ENCODE results near the gene PLXDC1. TPM values are rescaled to one million over a fixed set of nuclear protein-coding genes. Genes with fewer than 3 reads are reported as not detected.

The PLXDC1 gene
- total and polyA plus RNA-seq, 2 of the 13 experiments (the other 11 are each of a cell fraction or from before 2014, with no cell fraction given) = not detected

- TF ChIP-seq, protein P1, sequence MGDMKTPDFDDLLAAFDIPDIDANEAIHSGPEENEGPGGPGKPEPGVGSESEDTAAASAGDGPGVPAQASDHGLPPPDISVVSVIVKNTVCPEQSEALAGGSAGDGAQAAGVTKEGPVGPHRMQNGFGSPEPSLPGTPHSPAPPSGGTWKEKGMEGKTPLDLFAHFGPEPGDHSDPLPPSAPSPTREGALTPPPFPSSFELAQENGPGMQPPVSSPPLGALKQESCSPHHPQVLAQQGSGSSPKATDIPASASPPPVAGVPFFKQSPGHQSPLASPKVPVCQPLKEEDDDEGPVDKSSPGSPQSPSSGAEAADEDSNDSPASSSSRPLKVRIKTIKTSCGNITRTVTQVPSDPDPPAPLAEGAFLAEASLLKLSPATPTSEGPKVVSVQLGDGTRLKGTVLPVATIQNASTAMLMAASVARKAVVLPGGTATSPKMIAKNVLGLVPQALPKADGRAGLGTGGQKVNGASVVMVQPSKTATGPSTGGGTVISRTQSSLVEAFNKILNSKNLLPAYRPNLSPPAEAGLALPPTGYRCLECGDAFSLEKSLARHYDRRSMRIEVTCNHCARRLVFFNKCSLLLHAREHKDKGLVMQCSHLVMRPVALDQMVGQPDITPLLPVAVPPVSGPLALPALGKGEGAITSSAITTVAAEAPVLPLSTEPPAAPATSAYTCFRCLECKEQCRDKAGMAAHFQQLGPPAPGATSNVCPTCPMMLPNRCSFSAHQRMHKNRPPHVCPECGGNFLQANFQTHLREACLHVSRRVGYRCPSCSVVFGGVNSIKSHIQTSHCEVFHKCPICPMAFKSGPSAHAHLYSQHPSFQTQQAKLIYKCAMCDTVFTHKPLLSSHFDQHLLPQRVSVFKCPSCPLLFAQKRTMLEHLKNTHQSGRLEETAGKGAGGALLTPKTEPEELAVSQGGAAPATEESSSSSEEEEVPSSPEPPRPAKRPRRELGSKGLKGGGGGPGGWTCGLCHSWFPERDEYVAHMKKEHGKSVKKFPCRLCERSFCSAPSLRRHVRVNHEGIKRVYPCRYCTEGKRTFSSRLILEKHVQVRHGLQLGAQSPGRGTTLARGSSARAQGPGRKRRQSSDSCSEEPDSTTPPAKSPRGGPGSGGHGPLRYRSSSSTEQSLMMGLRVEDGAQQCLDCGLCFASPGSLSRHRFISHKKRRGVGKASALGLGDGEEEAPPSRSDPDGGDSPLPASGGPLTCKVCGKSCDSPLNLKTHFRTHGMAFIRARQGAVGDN (CRISPR knock-in tag; IDR thresholded peaks at IDR 0.05) = 0 out of 2 replicates have a peak, but pooled peaks have one; percentile 24
- TF ChIP-seq ZNF468 (CRISPR knock-in tag; IDR thresholded peaks at IDR 0.05) (no peak), CHD2 (IDR thresholded peaks at IDR 0.05; ENCODE audit: low read depth, low read length) (no peak)
Observed at GRCh38 chr17:39165178-39165840, 13.9 kb upstream of the PLXDC1 start (continued).

DNA sequence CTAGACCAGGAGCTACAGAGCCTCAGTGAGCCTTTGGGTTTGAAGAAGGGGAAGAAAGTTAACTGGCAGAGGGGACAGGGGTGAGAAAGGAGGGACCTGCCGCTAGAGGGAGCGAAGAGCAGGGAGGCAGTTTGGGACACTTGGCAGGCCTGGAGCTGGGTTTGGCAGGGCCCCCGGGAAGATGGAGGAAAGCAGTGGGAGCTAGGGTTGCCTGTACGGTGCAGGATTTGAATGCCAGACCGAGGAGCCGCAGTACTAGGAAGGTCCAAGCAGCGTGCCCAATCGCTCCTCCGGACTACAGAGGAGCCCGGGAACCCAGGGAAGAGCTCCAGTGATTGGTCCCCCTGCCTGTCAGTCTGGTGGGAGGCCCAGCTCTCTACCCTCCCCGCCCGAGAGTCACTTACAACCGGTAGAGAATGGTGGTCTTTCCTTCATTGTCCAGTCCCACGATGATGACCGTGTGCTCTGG lies 13.3 kb upstream of the PLXDC1 start:
- H3K4me3 ChIP-seq (replicated peaks in 1 of 3; ENCODE audit: insufficient read depth in 1 of 3, low read depth in 2 of 3, low read length in 3 of 3) = peak overlapping the region in 2 of 3 experiments; percentile 1 to 51; a peak in 3 of 6 replicates
- peak; percentile 57 for FAIRE-seq
- TF ChIP-seq, protein P2, sequence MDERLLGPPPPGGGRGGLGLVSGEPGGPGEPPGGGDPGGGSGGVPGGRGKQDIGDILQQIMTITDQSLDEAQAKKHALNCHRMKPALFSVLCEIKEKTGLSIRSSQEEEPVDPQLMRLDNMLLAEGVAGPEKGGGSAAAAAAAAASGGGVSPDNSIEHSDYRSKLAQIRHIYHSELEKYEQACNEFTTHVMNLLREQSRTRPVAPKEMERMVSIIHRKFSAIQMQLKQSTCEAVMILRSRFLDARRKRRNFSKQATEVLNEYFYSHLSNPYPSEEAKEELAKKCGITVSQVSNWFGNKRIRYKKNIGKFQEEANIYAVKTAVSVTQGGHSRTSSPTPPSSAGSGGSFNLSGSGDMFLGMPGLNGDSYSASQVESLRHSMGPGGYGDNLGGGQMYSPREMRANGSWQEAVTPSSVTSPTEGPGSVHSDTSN (CRISPR knock-in tag; IDR thresholded peaks at IDR 0.05) = peak; percentile 86
- TF ChIP-seq ZFP91 (CRISPR knock-in tag; IDR thresholded peaks at IDR 0.05; ENCODE audit: borderline replicate concordance) = peak; percentile 27; the same call in 1 of the 2 replicates
- no peak for TF ChIP-seq MIXL1 (CRISPR knock-in tag; IDR thresholded peaks at IDR 0.05)
- 0 out of 2 replicates have a peak, but pooled peaks have one; percentile 34 for TF ChIP-seq ZMAT3 (CRISPR knock-in tag; conservative IDR thresholded peaks at IDR 0.05)
- no peak for TF ChIP-seq JUND (CRISPR knock-in tag; IDR thresholded peaks at IDR 0.05)
- TF ChIP-seq ZNF574 (CRISPR knock-in tag; IDR thresholded peaks at IDR 0.05) = 0 out of 2 replicates have a peak, but pooled peaks have one; percentile 23
- no peak for TF ChIP-seq ZNF225 (CRISPR knock-in tag; IDR thresholded peaks at IDR 0.05)
- peak; percentile 22; the same call in 1 of the 2 replicates for TF ChIP-seq ELF3 (CRISPR knock-in tag; IDR thresholded peaks at IDR 0.05)

More for the DNA sequence above, 13.3 kb upstream of the PLXDC1 start:
- Histone ChIP-seq H4K20me1 (ENCODE audit: insufficient read depth, low read length) (no peaks in the 10 kb centered on the region), H3K4me2 (ENCODE audit: low read depth, low read length) (peak overlapping the region; percentile 65), H3K79me2 (ENCODE audit: insufficient read depth, low read length) (no peaks in the 10 kb centered on the region), H3K9ac (ENCODE audit: insufficient read depth, low read depth, low read length) (no peak overlapping the region), H3K9me3 (ENCODE audit: low read length) (no peaks in the 10 kb centered on the region), H3K36me3 (replicated peaks in 1 of 2; ENCODE audit: control insufficient read depth in 1 of 2, insufficient read depth in 2 of 2, low read length in 2 of 2) (no peaks in the 10 kb centered on the region), H3K4me1 (ENCODE audit: insufficient read depth, low read length) (peaks cover 14% of the 10 kb centered on the region; the same call in 1 of the 2 replicates), H3K27me3 (ENCODE audit: control insufficient read depth in 1 of 2, insufficient read depth in 2 of 2, low read length in 2 of 2) (peaks cover 4 to 27% of the 10 kb centered on the region in 2 experiments; a peak in 4 of 5 replicates), H2AFZ (ENCODE audit: low read length) (no peak overlapping the region), H3K27ac (ENCODE audit: extremely low read length, insufficient read depth, low read length) (no peak overlapping the region)
- in situ Hi-C loops (cut with HindIII; ENCODE audit: extremely low pct_ligation_motif_present, low pct_unique_long_range_greater_than_20kb) (loop anchor here (25.0 kb wide), 1 partner anchor 402 kb away; the partner anchor contains the start of gene PSMB3), intact Hi-C loops (cut with micrococcal nuclease; ENCODE audit: unreplicated experiment) (no loop called here)
- BruUV-seq (replicated peaks) = no TSS peak
- ChIA-PET CTCF (ENCODE audit: low intra/inter-chr PET ratio, low total read pairs) (interaction anchor here (0.8 to 2.0 kb wide), 6 partner anchors 10 to 182 kb away, joined by 3 to 4 read pairs (median 4); no protein-coding TSS in a partner anchor), POLR2A (interaction anchor here (0.6 to 1.5 kb wide), 5 partner anchors 10 to 295 kb away, joined by 3 to 15 read pairs (median 4); partner anchors contain the start of genes LASP1 and RPL19)
- DNase-seq (ENCODE audit: low spot score) (peak; percentile 57), ATAC-seq (peak; percentile 83)
- WGBS (ENCODE audit: low lambda C conversion rate) = 10% methylated on average over 8 of the region's 15 CpGs
